Sigmoid colon (tissue), 4 donors: ENCODE results near the gene ARSG.

Source experiments
- EP300 ChIP-seq, 4 donors: sonication (generic); formaldehyde crosslinking; IDR thresholded peaks; one replicate each; pipeline ENCODE4 v1.6.1; 2017; ENCODE audit warnings: antibody characterized with exemption in 4 of 4
- POLR2AphosphoS5 ChIP-seq, 4 donors: sonication (generic); formaldehyde crosslinking; IDR thresholded peaks; one replicate each; pipeline ENCODE4 v1.6.1; 2017; ENCODE audit warnings: antibody characterized with exemption in 4 of 4
- TF ChIP-seq, protein P1 (sequence below), 4 experiments: fragments of 450-650 bp in 3 of 4; fragments of 200-600 bp in 1 of 4; IDR thresholded peaks; one replicate each; pipeline ENCODE4 v1.5.1; 2016 to 2019; ENCODE audit warnings: antibody characterized with exemption in 4 of 4, mild to moderate bottlenecking in 3 of 4, moderate library complexity in 2 of 4

DNA sequence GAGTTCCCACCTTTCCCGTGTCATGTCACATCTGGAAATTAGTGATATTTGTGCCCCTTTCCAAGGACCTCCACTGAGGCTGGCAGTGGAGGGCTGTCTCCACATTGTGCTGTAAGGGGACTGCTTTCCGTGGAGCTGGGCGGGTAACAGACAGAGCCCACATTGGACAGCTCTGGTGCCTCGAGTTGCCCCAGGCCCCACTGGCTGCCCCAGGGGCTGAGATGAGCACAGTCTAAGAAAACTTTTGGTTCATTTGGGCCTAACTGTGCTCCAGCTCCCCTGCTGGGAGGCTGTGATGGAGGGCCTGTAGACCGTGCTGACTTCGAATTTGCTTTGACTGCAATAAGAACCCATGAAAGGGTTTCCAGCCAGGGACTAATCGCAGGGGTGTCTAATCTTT, 38.0 kb downstream of the ARSG start:
- TF ChIP-seq EP300 (IDR thresholded peaks at IDR 0.05) (no peak), POLR2AphosphoS5 (IDR thresholded peaks at IDR 0.05) (no peak)
- TF ChIP-seq, protein P1, sequence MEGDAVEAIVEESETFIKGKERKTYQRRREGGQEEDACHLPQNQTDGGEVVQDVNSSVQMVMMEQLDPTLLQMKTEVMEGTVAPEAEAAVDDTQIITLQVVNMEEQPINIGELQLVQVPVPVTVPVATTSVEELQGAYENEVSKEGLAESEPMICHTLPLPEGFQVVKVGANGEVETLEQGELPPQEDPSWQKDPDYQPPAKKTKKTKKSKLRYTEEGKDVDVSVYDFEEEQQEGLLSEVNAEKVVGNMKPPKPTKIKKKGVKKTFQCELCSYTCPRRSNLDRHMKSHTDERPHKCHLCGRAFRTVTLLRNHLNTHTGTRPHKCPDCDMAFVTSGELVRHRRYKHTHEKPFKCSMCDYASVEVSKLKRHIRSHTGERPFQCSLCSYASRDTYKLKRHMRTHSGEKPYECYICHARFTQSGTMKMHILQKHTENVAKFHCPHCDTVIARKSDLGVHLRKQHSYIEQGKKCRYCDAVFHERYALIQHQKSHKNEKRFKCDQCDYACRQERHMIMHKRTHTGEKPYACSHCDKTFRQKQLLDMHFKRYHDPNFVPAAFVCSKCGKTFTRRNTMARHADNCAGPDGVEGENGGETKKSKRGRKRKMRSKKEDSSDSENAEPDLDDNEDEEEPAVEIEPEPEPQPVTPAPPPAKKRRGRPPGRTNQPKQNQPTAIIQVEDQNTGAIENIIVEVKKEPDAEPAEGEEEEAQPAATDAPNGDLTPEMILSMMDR (IDR thresholded peaks at IDR 0.05): no peak
